ENCODE results near the gene PPP2R1B.

Gene PPP2R1B

DNA sequence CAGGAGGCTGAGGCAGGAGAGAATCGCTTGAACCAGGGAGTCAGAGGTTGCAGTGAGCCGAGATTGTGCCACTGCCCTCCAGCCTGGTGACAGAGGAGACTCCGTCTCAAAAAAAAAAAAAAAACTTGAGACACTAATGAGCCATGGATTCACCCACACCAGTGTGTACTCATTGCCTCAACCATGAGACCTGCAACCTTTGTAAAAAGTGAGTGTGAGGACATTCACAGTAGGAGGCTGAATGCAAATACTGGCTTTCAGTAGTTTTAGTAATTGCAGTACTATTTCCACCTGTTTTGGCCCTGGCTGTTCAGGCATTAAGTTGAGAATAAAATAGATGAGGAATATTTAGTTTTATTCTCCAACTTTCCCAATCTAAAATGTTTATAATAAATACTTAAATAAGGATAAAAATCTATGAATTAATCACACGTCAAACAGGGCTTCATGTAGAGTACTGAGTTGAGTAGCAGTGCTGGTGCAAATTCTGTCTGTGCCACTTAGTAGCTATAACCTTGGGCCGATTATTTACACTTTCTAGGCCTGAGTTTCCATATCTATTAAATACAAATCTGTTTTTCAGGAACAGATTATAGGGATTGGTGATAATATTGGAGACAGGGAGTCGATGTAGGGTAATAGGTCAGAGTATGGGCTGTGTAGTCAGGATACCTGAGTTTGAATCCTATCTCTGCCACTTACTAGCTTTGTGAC lies 72.8 kb downstream of the PPP2R1B start:
- DNase-seq (ENCODE audit: low read depth), result no peak

DNA sequence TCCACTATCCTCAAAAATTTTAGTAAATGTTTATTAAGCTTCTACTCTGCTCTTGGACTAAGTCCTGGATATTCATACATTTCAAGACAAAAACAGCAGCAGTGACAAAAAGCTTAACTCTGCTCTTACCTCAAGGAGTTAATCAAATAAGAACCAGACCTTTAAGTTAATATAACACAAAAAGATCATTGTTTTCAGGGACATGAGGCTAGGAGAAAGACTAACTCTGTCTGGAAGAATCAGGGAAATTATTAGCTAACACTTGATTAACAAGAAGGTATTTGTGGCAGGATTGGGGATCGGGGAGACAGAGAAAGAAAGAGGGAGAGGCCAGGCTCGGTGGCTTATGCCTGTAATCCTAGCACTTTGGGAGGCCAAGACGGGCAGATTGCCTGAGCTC lies 74.4 kb downstream of the PPP2R1B start:
- no peak for DNase-seq (ENCODE audit: low read depth)

DNA sequence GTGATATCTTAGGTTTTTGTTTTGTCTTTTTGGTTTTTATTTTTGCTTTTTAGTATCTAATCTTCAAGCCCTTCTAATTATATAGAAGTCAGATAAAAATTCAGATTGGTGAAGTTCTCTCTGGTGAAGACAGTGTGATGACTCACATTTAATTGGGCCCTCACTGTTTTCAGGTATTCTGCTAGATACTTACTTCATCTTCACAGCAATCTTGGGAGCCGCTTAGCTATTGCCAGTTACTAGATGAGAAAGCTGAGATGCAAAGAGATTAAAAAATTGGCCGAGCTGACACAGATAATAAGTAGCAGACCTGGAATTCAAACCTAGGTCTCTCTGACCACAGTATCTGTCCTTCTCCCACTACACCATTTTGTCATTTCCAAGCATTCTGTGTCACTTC lies 75.0 kb downstream of the PPP2R1B start:
- DNase-seq (ENCODE audit: low read depth), result no peak

DNA sequence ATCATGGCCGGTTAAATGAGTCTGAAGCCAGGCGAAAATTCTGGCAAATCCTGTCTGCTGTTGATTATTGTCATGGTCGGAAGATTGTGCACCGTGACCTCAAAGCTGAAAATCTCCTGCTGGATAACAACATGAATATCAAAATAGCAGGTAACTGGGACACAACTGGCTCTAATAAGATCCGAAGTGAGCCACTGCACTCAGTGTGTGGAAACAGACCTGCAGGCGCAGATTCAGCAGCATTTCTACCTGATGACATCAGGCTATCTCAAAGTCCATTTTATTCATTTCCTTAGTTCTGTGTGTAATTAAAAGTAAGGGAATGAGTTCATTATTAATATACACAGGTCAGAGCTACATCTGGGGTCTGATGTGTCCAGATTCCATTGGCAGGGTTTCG lies 78.2 kb downstream of the PPP2R1B start:
- no peak for DNase-seq (ENCODE audit: low read depth)

DNA sequence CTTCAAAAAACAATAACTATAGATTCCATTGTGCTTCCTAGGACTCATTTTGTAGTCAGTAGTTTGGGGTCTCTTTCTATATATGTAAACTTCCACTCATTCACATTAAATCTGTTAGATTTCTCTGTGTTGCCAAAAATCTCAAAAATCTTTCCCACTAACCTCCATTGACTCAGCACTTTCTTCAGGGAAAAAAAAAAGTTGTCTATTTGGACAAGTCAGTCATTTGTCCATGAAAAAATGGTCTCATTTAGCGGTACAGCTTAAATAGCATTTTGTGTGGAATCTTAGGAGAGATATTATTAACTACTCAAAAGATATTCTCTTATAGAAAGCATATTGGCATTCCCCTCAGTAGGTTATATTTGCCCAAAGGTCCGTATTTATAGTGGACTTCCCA lies 81.9 kb downstream of the PPP2R1B start:
- DNase-seq (ENCODE audit: low read depth), result no peak

DNA sequence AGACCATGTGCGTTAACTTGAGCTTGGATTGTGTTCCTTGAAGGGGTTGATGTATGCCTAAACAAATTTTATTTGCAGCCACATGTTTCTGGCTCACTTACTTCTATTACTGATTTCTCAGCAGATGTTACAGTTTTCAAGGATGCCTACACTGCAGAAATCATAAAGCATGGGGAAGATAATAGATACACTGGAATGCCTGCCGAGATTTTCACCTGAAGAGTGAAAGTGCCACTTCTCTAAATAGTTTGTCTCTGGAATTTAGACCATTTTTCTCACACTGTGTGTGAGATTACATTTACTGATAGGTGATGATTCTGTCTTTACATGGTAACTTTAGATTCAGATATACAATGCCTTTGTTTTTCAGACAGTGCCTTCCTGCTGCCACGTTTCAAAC lies 82.4 kb downstream of the PPP2R1B start:
- no peak for DNase-seq (ENCODE audit: low read depth)

DNA sequence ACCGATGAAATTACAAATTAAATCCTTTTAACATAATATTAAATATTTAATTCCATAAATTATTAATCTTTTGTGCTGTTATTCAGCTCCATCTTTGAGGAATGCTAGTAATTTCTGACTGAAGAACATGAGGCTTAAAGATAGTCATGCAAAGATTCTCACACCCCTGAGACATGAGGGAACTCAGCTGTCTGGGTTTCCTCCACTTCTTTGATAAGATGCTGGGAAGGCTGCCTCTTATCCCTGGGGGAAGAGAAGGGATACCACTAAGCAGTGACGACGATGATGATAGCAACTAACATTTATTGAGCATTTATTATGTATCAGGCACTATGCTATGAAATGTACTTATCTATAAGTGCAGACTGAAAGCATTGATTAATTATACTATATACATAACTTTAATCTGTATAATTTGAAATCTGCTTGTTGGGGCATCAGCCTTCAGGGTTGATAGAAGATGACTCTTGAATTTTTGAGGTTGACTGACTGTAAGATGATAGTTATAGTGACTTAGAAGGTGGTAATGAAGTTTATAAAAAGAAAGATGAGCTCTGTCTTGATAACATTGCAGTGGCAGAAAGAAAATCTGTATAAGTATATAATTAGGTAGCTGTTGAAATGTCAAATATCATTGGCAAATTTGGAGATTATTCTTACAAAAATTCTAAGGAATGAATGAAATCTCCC lies 85.6 kb downstream of the PPP2R1B start:
- DNase-seq (ENCODE audit: low read depth), result no peak
